IPS-15b (cell line): Measurements from ENCODE around the gene DOHH.
A peak's percentile ranks its signal among the peaks of the same experiment; 100 is the strongest.

ENCODE experiments used
- H3K27me3 ChIP-seq: one replicate; pipeline ENCODE4 v1.6.1; 2013; ENCODE audit warnings: low read length; ENCODE audit not compliant: control insufficient read depth, insufficient read depth
- H3K36me3 ChIP-seq: one replicate; pipeline ENCODE4 v1.6.1; 2013; ENCODE audit warnings: low read length; ENCODE audit not compliant: control insufficient read depth, insufficient read depth
- H3K4me1 ChIP-seq: one replicate; pipeline ENCODE4 v1.6.1; 2013; ENCODE audit warnings: mild to moderate bottlenecking, low read length; ENCODE audit not compliant: control insufficient read depth, insufficient read depth
- H3K4me3 ChIP-seq: one replicate; pipeline ENCODE4 v1.5.1; 2013; ENCODE audit warnings: low read depth, low read length
- H3K9ac ChIP-seq: one replicate; pipeline ENCODE4 v1.6.1; 2013; ENCODE audit warnings: low read depth, mild to moderate bottlenecking, low read length
- H3K9me3 ChIP-seq: one replicate; pipeline ENCODE4 v1.6.1; 2013; ENCODE audit warnings: mild to moderate bottlenecking, low read length; ENCODE audit not compliant: control insufficient read depth, insufficient read depth

Gene DOHH

GRCh38 chr19:3523361-3524077 is 23.0 kb upstream of the DOHH start:
- Histone ChIP-seq H3K9ac (no peak overlapping the region), H3K4me3 (no peak overlapping the region), H3K27me3 (no peaks in the 10 kb centered on the region), H3K36me3 (peaks cover 46% of the 10 kb centered on the region), H3K4me1 (peaks cover 4% of the 10 kb centered on the region), H3K9me3 (no peaks in the 10 kb centered on the region)

GRCh38 chr19:3522421-3523360 is 22.2 kb upstream of the DOHH start:
- peaks cover 39% of the 10 kb centered on the region for H3K36me3 ChIP-seq

GRCh38 chr19:3521104-3521445 is 20.6 kb upstream of the DOHH start:
- no peaks in the 10 kb centered on the region for H3K27me3 ChIP-seq
- peaks cover 28% of the 10 kb centered on the region for H3K36me3 ChIP-seq
- H3K4me3 ChIP-seq: no peak overlapping the region
- H3K9ac ChIP-seq: no peak overlapping the region
- peaks cover 5% of the 10 kb centered on the region for H3K4me1 ChIP-seq
- no peaks in the 10 kb centered on the region for H3K9me3 ChIP-seq

More at GRCh38 chr19:3522421-3523360, 22.2 kb upstream of the DOHH start:
- Histone ChIP-seq H3K4me1 (peaks cover 5% of the 10 kb centered on the region), H3K9me3 (no peaks in the 10 kb centered on the region), H3K9ac (no peak overlapping the region), H3K27me3 (no peaks in the 10 kb centered on the region), H3K4me3 (no peak overlapping the region)

- Histone ChIP-seq H3K9me3 (no peaks in the 10 kb centered on the region), H3K9ac (no peak overlapping the region), H3K36me3 (peaks cover 22% of the 10 kb centered on the region), H3K27me3 (no peaks in the 10 kb centered on the region), H3K4me1 (peaks cover 5% of the 10 kb centered on the region), H3K4me3 (no peak overlapping the region)
Observed at GRCh38 chr19:3520166-3521103, 20.0 kb upstream of the DOHH start.

GRCh38 chr19:3519126-3519525 is 18.7 kb upstream of the DOHH start:
- H3K9me3 ChIP-seq: no peaks in the 10 kb centered on the region
- peaks cover 13% of the 10 kb centered on the region for H3K36me3 ChIP-seq
- H3K9ac ChIP-seq: peak overlapping the region; percentile 47
- peaks cover 8% of the 10 kb centered on the region for H3K4me1 ChIP-seq
- H3K27me3 ChIP-seq: no peaks in the 10 kb centered on the region
- H3K4me3 ChIP-seq: no peak overlapping the region

- no peak overlapping the region for H3K9ac ChIP-seq
- H3K4me1 ChIP-seq: peaks cover 8% of the 10 kb centered on the region
- no peak overlapping the region for H3K4me3 ChIP-seq
- H3K9me3 ChIP-seq: no peaks in the 10 kb centered on the region
- peaks cover 8% of the 10 kb centered on the region for H3K36me3 ChIP-seq
- no peaks in the 10 kb centered on the region for H3K27me3 ChIP-seq
Observed at GRCh38 chr19:3518659-3519058, 18.2 kb upstream of the DOHH start.

GRCh38 chr19:3518255-3518654 is 17.8 kb upstream of the DOHH start:
- H3K9me3 ChIP-seq: no peaks in the 10 kb centered on the region
- H3K27me3 ChIP-seq: no peaks in the 10 kb centered on the region
- no peak overlapping the region for H3K9ac ChIP-seq
- H3K36me3 ChIP-seq: peaks cover 4% of the 10 kb centered on the region
- H3K4me3 ChIP-seq: no peak overlapping the region
- peaks cover 8% of the 10 kb centered on the region for H3K4me1 ChIP-seq

- Histone ChIP-seq H3K9ac (no peak overlapping the region), H3K9me3 (no peaks in the 10 kb centered on the region), H3K36me3 (peaks cover 4% of the 10 kb centered on the region), H3K27me3 (no peaks in the 10 kb centered on the region), H3K4me3 (no peak overlapping the region), H3K4me1 (peaks cover 8% of the 10 kb centered on the region)
Observed at GRCh38 chr19:3517638-3518037, 17.2 kb upstream of the DOHH start.

- Histone ChIP-seq H3K36me3 (peaks cover 4% of the 10 kb centered on the region), H3K4me1 (peaks cover 8% of the 10 kb centered on the region), H3K9ac (no peak overlapping the region), H3K4me3 (no peak overlapping the region), H3K9me3 (no peaks in the 10 kb centered on the region), H3K27me3 (no peaks in the 10 kb centered on the region)
Observed at GRCh38 chr19:3516675-3517207, 16.3 kb upstream of the DOHH start.

GRCh38 chr19:3515891-3516422 is 15.5 kb upstream of the DOHH start:
- Histone ChIP-seq H3K27me3 (no peaks in the 10 kb centered on the region), H3K9ac (no peak overlapping the region), H3K4me3 (no peak overlapping the region), H3K9me3 (no peaks in the 10 kb centered on the region), H3K4me1 (peaks cover 8% of the 10 kb centered on the region), H3K36me3 (peaks cover 4% of the 10 kb centered on the region)

GRCh38 chr19:3514930-3515329 is 14.5 kb upstream of the DOHH start:
- Histone ChIP-seq H3K9ac (no peak overlapping the region), H3K4me1 (peaks cover 8% of the 10 kb centered on the region), H3K27me3 (no peaks in the 10 kb centered on the region), H3K36me3 (peaks cover 4% of the 10 kb centered on the region), H3K9me3 (no peaks in the 10 kb centered on the region), H3K4me3 (no peak overlapping the region)
